ENCODE data around the gene PCSK5. TPM values are rescaled to one million over a fixed set of nuclear protein-coding genes. Genes with fewer than 3 reads are reported as not detected.

Gene PCSK5
- total and polyA plus RNA-seq, 2 of the 8 experiments (the other 6 are each of a cell fraction or from before 2014, with no cell fraction given), result 5.5 to 10.7 TPM

- Histone ChIP-seq H3K9ac (replicated peaks in 1 of 4; ENCODE audit: extremely low read depth in 1 of 4, low read depth in 3 of 4, low read length in 3 of 4) (no peak overlapping the region), H3K79me1 (ENCODE audit: low read depth, low read length) (no peaks in the 10 kb centered on the region; the same call in 1 of the 2 replicates), H3K27ac (ENCODE audit: low read depth, low read length) (no peak overlapping the region), H3K14ac (ENCODE audit: insufficient read length) (no peak overlapping the region), H3K4me1 (replicated peaks in 1 of 4; ENCODE audit: control insufficient read depth in 3 of 4, insufficient read depth in 4 of 4, low read length in 3 of 4) (no peaks in the 10 kb centered on the region), H3K4me2 (ENCODE audit: insufficient read depth in 1 of 2, low read depth in 2 of 2, low read length in 2 of 2) (no peak overlapping the region), H3K23ac (ENCODE audit: insufficient read length) (no peak overlapping the region), H3K9me3 (ENCODE audit: insufficient read depth in 2 of 2, low read depth in 1 of 2, low read length in 1 of 2) (no peaks in the 10 kb centered on the region), H3K79me2 (ENCODE audit: control insufficient read depth in 1 of 2, insufficient read depth in 2 of 2, low read length in 2 of 2) (no peaks in the 10 kb centered on the region), H3K36me3 (ENCODE audit: control insufficient read depth in 2 of 4, insufficient read depth in 4 of 4, low read length in 3 of 4) (peaks cover 0 to 2% (median 0%) of the 10 kb centered on the region in 4 experiments; a peak in 1 of 8 replicates), H3K56ac (replicated peaks; ENCODE audit: insufficient read length, low read depth, low read length) (no peak overlapping the region), H2BK12ac (ENCODE audit: low read depth, low read length) (no peak overlapping the region), H2BK20ac (ENCODE audit: low read length) (no peak overlapping the region), H2BK15ac (ENCODE audit: low read length) (no peak overlapping the region), H2AFZ (ENCODE audit: low read length) (no peak overlapping the region), H2AK5ac (ENCODE audit: low read depth, low read length) (no peak overlapping the region), H4K8ac (ENCODE audit: extremely low read depth, insufficient read depth, low read length) (no peak overlapping the region), H3K18ac (ENCODE audit: extremely low read depth, low read length) (no peak overlapping the region), H4K5ac (ENCODE audit: insufficient read length, low read depth, low read length) (no peak overlapping the region), H3K23me2 (ENCODE audit: low read depth, low read length) (no peaks in the 10 kb centered on the region), H2BK120ac (replicated peaks; ENCODE audit: low read depth, low read length) (no peak overlapping the region), H3K4ac (replicated peaks; ENCODE audit: insufficient read length, low read depth, low read length) (no peak overlapping the region), H3K4me3 (ENCODE audit: extremely low read depth in 1 of 4, insufficient read depth in 2 of 4, low read depth in 3 of 4, low read length in 4 of 4) (no peak overlapping the region), H4K20me1 (replicated peaks in 1 of 2; ENCODE audit: control insufficient read depth in 1 of 2, insufficient read depth in 2 of 2, low read length in 2 of 2) (no peaks in the 10 kb centered on the region), H3K27me3 (replicated peaks in 1 of 4; ENCODE audit: control insufficient read depth in 3 of 4, extremely low read depth in 1 of 4, insufficient read depth in 3 of 4, low read length in 3 of 4) (no peaks in the 10 kb centered on the region), H4K91ac (replicated peaks; ENCODE audit: insufficient read length, low read length) (no peak overlapping the region), H2BK5ac (ENCODE audit: low read depth, low read length) (no peak overlapping the region)
- 73% methylated on average over 3 of the region's 3 CpGs; no CpG with 5 or more reads in 1 of the 2 experiments for WGBS, 2 experiments (ENCODE audit: extremely low coverage in 1 of 2, insufficient coverage in 1 of 2, insufficient read length in 1 of 2, insufficient replicate concordance in 2 of 2, low coverage in 1 of 2, low lambda C conversion rate in 2 of 2, missing lambda C conversion rate in 1 of 2)
- FAIRE-seq (no peak), DNase-seq (ENCODE audit: low read depth in 1 of 2, low spot score in 2 of 2) (no peak)
- ChIA-PET POLR2A (ENCODE audit: partially characterized antibody) (interaction anchor here (0.6 kb wide), 1 partner anchor 14 kb away, joined by 3 read pairs; no protein-coding TSS in a partner anchor), CTCF (ENCODE audit: partially characterized antibody) (interaction anchor here (0.9 to 1.0 kb wide), 2 partner anchors 16 to 21 kb away, joined by 4 read pairs; no protein-coding TSS in a partner anchor)
- TF ChIP-seq POU5F1 (IDR thresholded peaks at IDR 0.05; ENCODE audit: low read depth, low read length), result no peak
- TF ChIP-seq RXRA (IDR thresholded peaks at IDR 0.05; ENCODE audit: insufficient read depth, low read depth, low read length), result no peak
- TF ChIP-seq SIRT6 (IDR thresholded peaks at IDR 0.05; ENCODE audit: low read length), result no peak
- no peak for TF ChIP-seq CHD1 (IDR thresholded peaks at IDR 0.05; ENCODE audit: low read depth, low read length)
- no peak for TF ChIP-seq NRF1 (IDR thresholded peaks at IDR 0.05; ENCODE audit: low read depth, low read length)
- TF ChIP-seq BACH1 (IDR thresholded peaks at IDR 0.05; ENCODE audit: low read length), result no peak
- TF ChIP-seq RAD21 (IDR thresholded peaks at IDR 0.05 in 1 of 2, conservative IDR thresholded peaks at IDR 0.05 in 1 of 2; ENCODE audit: low read depth in 2 of 2, low read length in 2 of 2), result no peak
- no peak for TF ChIP-seq SIX5 (IDR thresholded peaks at IDR 0.05; ENCODE audit: low read depth, low read length)
- TF ChIP-seq TAF7 (optimal IDR thresholded peaks at IDR 0.05; ENCODE audit: borderline replicate concordance, low read depth, low read length), result no peak
- no peak for TF ChIP-seq KDM5A (IDR thresholded peaks at IDR 0.05; ENCODE audit: low read length)
- no peak for TF ChIP-seq TAF1 (IDR thresholded peaks at IDR 0.05; ENCODE audit: low read depth, low read length)
- no peak for TF ChIP-seq ZNF274 (IDR thresholded peaks at IDR 0.05; ENCODE audit: borderline replicate concordance, extremely low read depth, low read length)
- no peak for TF ChIP-seq RFX5 (IDR thresholded peaks at IDR 0.05; ENCODE audit: borderline replicate concordance, low read depth, low read length)
- TF ChIP-seq BRCA1 (IDR thresholded peaks at IDR 0.05; ENCODE audit: low read depth, low read length), result no peak
- no peak for TF ChIP-seq YY1 (IDR thresholded peaks at IDR 0.05; ENCODE audit: low read depth, low read length)
These were observed 95.0 kb downstream of the PCSK5 start for GRCh38 chr9:75985515-75985914.
